HepG2 (cell line): ENCODE data around the gene UBC. TPM values are rescaled to one million over a fixed set of nuclear protein-coding genes. Genes with fewer than 3 reads are reported as not detected.
A peak's percentile ranks its signal among the peaks of the same experiment; 100 is the strongest.

Experiments used
- CHD4 ChIP-seq: fragments of 200-600 bp; sonication (generic); IDR thresholded peaks from 2 replicates; pipeline ENCODE4 v1.7.0; 2017; ENCODE audit warnings: mild to moderate bottlenecking, low read length, borderline replicate concordance
- IRX3 ChIP-seq: sonication (generic); formaldehyde crosslinking; IDR thresholded peaks from 2 replicates; pipeline ENCODE4 v1.8.1; 2023; ENCODE audit warnings: mild to moderate bottlenecking, low read depth, missing genetic modification reagents, borderline replicate concordance
- KDM3A ChIP-seq: IDR thresholded peaks from 2 replicates; pipeline ENCODE4 v1.6.1; 2018; ENCODE audit warnings: low read depth, missing compliant biosample characterization
- KDM5B ChIP-seq: sonication (generic); formaldehyde crosslinking; IDR thresholded peaks from 2 replicates; pipeline ENCODE4 v1.4.0; 2020; ENCODE audit warnings: missing genetic modification reagents, mild to moderate bottlenecking, borderline replicate concordance
- NCOR1 ChIP-seq: fragments of 200-600 bp; sonication (generic); IDR thresholded peaks from 2 replicates; pipeline ENCODE4 v1.7.0; 2017; ENCODE audit warnings: antibody characterized with exemption, low read length, borderline replicate concordance
- NR2F6 ChIP-seq, 2 experiments: IDR thresholded peaks; 2 replicates each; pipeline ENCODE4 v1.6.1; 2016; ENCODE audit warnings: antibody characterized with exemption in 1 of 2, mild to moderate bottlenecking in 1 of 2
- RBM39 ChIP-seq: fragments of 200-400 bp; formaldehyde crosslinking; IDR thresholded peaks from one replicate; pipeline ENCODE4 v1.6.1; 2018; ENCODE audit warnings: antibody characterized with exemption, mild to moderate bottlenecking, low read depth, low read length; ENCODE audit not compliant: poor library complexity, severe bottlenecking
- REL ChIP-seq: sonication (generic); formaldehyde crosslinking; conservative IDR thresholded peaks from 2 replicates; pipeline ENCODE4 v1.8.0; 2022; ENCODE audit warnings: mild to moderate bottlenecking, missing genetic modification reagents, moderate library complexity
- SALL1 ChIP-seq: sonication (generic); formaldehyde crosslinking; IDR thresholded peaks from 2 replicates; pipeline ENCODE4 v1.8.0; 2022; ENCODE audit warnings: mild to moderate bottlenecking, missing genetic modification reagents
- SAP130 ChIP-seq: IDR thresholded peaks from 2 replicates; pipeline ENCODE4 v1.6.1; 2016; ENCODE audit warnings: low read depth
- SNAI1 ChIP-seq: sonication (generic); formaldehyde crosslinking; IDR thresholded peaks from 2 replicates; pipeline ENCODE4 v1.5.0; 2020; ENCODE audit warnings: mild to moderate bottlenecking, missing genetic modification reagents, borderline replicate concordance
- SRSF1 ChIP-seq: fragments of 200-400 bp; formaldehyde crosslinking; optimal IDR thresholded peaks from 2 replicates; pipeline ENCODE3; 2017; ENCODE audit warnings: mild to moderate bottlenecking, low read depth, low read length, moderate library complexity
- ZNF263 ChIP-seq: sonication (generic); formaldehyde crosslinking; IDR thresholded peaks from 2 replicates; pipeline ENCODE4 v1.4.0; 2020; ENCODE audit warnings: missing genetic modification reagents
- ZNF441 ChIP-seq: sonication (generic); formaldehyde crosslinking; IDR thresholded peaks from 2 replicates; pipeline ENCODE4 v1.7.0; 2021; ENCODE audit warnings: missing genetic modification reagents, borderline replicate concordance
- ZNF569 ChIP-seq: sonication (generic); formaldehyde crosslinking; IDR thresholded peaks from 2 replicates; pipeline ENCODE4 v1.5.0; 2020; ENCODE audit warnings: mild to moderate bottlenecking, missing genetic modification reagents, moderate library complexity, borderline replicate concordance
- ZNF615 ChIP-seq: sonication (generic); formaldehyde crosslinking; IDR thresholded peaks from 2 replicates; pipeline ENCODE4 v1.5.0; 2020; ENCODE audit warnings: mild to moderate bottlenecking, missing genetic modification reagents, borderline replicate concordance
- ZNF839 ChIP-seq: sonication (generic); formaldehyde crosslinking; IDR thresholded peaks from 2 replicates; pipeline ENCODE4 v1.4.0; 2020; ENCODE audit warnings: missing genetic modification reagents, mild to moderate bottlenecking, borderline replicate concordance
- polyA plus RNA-seq, 8 experiments: library from polyadenylated mRNA; depleted of rRNA in 3 of 8; stranded (reverse) in 7 of 8; unstranded in 1 of 8; fragments of >200 nt; fragmentation: Illumina TruSeq in 4 of 8; extraction: Trizol in 4 of 8; gene quantifications; 2 replicates each; pipeline versions ENCODE4 v1.2.1 to v1.2.3, GENCODE V29; 2011 to 2016; ENCODE audit warnings: low read depth in 4 of 8, missing spikeins in 1 of 8, mixed read lengths in 1 of 8; ENCODE audit not compliant: insufficient read depth in 1 of 8
- total RNA-seq, 5 experiments: library from RNA; depleted of rRNA; stranded (reverse); fragments of >200 nt; fragmentation: Illumina TruSeq; extraction: Trizol; gene quantifications; 2 replicates each; pipeline ENCODE4 v1.2.3, GENCODE V29; 2016; ENCODE audit warnings: low read depth in 1 of 5
- TF ChIP-seq, protein P1 (sequence below): sonication (generic); formaldehyde crosslinking; IDR thresholded peaks from 2 replicates; pipeline ENCODE4 v1.8.0; 2022; ENCODE audit warnings: missing genetic modification reagents, mild to moderate bottlenecking, inconsistent platforms, borderline replicate concordance
- TF ChIP-seq, protein P2 (sequence below): sonication (generic); formaldehyde crosslinking; IDR thresholded peaks from 2 replicates; pipeline ENCODE4 v1.5.0; 2020; ENCODE audit warnings: mild to moderate bottlenecking, missing genetic modification reagents, borderline replicate concordance
- TF ChIP-seq, protein P3 (sequence below): sonication (generic); formaldehyde crosslinking; IDR thresholded peaks from 2 replicates; pipeline ENCODE4 v1.4.0; 2020; ENCODE audit warnings: missing genetic modification reagents, borderline replicate concordance

Gene UBC
- total and polyA plus RNA-seq, 2 of the 13 experiments (the other 11 are each of a cell fraction or from before 2014, with no cell fraction given): 805 to 1,432 TPM

DNA sequence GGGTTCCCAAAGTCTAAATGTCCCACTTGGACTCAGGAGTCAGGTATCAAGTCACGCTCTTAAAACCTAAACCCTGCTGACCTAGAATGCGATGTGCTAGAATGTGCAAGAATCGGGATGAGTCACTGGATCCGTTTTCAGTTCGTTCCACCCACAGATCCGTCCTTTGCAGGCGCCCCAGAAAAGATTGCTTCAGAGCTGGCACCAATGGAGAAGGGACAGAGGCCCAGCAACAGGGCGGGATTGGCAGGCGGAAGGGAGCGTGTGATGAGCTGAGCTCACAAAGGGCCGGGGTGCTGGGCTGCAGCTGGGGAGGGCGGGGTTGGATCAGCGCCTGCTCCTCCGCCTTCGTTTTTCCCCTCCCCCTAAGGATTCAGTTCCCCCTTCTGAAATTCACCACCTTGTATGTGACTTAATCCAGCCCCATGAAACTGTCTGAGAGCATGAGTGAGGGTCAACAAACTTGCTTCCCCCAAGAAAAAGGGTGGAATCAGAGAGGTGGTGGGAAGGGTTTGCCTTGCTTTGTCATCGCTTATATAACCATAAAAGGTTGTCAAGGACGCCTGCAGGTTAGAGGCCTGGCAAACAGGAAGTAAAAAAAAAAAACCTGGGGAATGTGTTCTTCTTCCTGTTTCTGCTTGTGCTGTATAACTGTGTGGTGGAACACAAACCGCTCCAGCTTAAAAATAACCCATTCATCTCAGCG lies 2.8 kb upstream of the UBC start (continued):
- TF ChIP-seq SALL1 (CRISPR knock-in tag) (peak; percentile 92), ZNF569 (CRISPR knock-in tag) (no peak), KDM5B (CRISPR knock-in tag) (peak; percentile 42), CHD4 (no peak), SAP130 (peak; percentile 90), ZNF839 (no peak), ZNF615 (CRISPR knock-in tag) (no peak), ZNF263 (peak; percentile 96), ZNF441 (no peak), KDM3A (CRISPR knock-in tag) (peak; percentile 59; the same call in 1 of the 2 replicates), IRX3 (no peak), RBM39 (peak; percentile 69), NCOR1 (peak; percentile 82; the same call in 1 of the 2 replicates), REL (CRISPR knock-in tag) (no peak), SRSF1 (no peak), SNAI1 (CRISPR knock-in tag) (no peak), NR2F6 (IDR thresholded peaks at IDR 0.05) (no peak; the same call in 1 of the 2 replicates), NR2F6 (CRISPR knock-in tag; IDR thresholded peaks at IDR 0.05) (peak; percentile 69)
- TF ChIP-seq, protein P1, sequence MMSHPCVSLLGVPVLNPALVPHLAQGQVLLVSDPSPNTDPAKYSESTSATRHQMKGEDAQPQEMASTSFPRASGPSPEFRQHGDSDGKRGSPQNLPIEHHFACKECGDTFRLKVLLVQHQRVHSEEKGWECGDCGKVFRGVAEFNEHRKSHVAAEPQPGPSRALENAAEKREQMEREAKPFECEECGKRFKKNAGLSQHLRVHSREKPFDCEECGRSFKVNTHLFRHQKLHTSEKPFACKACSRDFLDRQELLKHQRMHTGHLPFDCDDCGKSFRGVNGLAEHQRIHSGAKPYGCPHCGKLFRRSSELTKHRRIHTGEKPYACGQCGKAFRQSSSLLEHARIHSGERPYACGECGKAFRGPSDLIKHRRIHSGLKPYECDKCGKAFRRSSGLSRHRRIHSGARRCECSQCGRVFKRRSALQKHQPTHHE (CRISPR knock-in tag): no peak; the same call in 1 of the 2 replicates
- TF ChIP-seq, protein P2, sequence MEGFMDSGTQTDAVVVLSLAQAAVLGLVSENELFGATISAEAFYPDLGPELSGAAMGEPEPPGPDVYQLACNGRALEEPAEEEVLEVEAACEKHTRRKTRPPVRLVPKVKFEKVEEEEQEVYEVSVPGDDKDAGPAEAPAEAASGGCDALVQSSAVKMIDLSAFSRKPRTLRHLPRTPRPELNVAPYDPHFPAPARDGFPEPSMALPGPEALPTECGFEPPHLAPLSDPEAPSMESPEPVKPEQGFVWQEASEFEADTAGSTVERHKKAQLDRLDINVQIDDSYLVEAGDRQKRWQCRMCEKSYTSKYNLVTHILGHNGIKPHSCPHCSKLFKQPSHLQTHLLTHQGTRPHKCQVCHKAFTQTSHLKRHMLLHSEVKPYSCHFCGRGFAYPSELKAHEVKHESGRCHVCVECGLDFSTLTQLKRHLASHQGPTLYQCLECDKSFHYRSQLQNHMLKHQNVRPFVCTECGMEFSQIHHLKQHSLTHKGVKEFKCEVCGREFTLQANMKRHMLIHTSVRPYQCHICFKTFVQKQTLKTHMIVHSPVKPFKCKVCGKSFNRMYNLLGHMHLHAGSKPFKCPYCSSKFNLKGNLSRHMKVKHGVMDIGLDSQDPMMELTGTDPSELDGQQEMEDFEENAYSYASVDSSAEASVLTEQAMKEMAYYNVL (CRISPR knock-in tag): peak; percentile 83
- TF ChIP-seq, protein P3, sequence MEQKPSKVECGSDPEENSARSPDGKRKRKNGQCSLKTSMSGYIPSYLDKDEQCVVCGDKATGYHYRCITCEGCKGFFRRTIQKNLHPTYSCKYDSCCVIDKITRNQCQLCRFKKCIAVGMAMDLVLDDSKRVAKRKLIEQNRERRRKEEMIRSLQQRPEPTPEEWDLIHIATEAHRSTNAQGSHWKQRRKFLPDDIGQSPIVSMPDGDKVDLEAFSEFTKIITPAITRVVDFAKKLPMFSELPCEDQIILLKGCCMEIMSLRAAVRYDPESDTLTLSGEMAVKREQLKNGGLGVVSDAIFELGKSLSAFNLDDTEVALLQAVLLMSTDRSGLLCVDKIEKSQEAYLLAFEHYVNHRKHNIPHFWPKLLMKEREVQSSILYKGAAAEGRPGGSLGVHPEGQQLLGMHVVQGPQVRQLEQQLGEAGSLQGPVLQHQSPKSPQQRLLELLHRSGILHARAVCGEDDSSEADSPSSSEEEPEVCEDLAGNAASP: peak; percentile 79
